OCI-LY7 (cell line): ENCODE data around the gene ZBED4. TPM values are rescaled to one million over a fixed set of nuclear protein-coding genes. Genes with fewer than 3 reads are reported as not detected.

Experiments used
- BruUV-seq: library from RNA; stranded (reverse); fragments of 400-500 nt; replicated peaks from 2 replicates; lab custom pipeline; 2021; lab: Mats Ljungman, UMichigan
- CTCF ChIA-PET: fragments of 300-600 bp; sonication (Branson Sonifier 250); formaldehyde crosslinking; loops from one replicate; lab custom pipeline; 2022; ENCODE audit warnings: antibody characterized with exemption; ENCODE audit not compliant: unreplicated experiment; lab: Charles Lee
- POLR2A ChIA-PET: fragments of 300-600 bp; sonication (Branson Sonifier 250); formaldehyde crosslinking; loops from one replicate; lab custom pipeline; 2022; ENCODE audit warnings: antibody characterized with exemption; lab: Charles Lee
- DNase-seq: peaks from one replicate; pipeline ENCODE4 v3.0.0-alpha.2; 2015; ENCODE audit warnings: low spot score
- H2AFZ ChIP-seq: fragments of 200-600 bp; sonication (generic), shearing (Covaris generic); 2 replicates; pipeline ENCODE4 v1.6.1; 2014; ENCODE audit warnings: mild to moderate bottlenecking, antibody characterized with exemption, low read length, moderate library complexity
- H3K27ac ChIP-seq: fragments of 200-600 bp; sonication (generic); 2 replicates; pipeline ENCODE4 v1.5.1; 2014; ENCODE audit warnings: mixed run types, low read depth, mild to moderate bottlenecking, moderate library complexity, low read length, inconsistent platforms; ENCODE audit not compliant: poor library complexity, severe bottlenecking
- H3K36me3 ChIP-seq: fragments of 200-600 bp; sonication (generic); 2 replicates; pipeline ENCODE4 v1.6.1; 2014; ENCODE audit warnings: mild to moderate bottlenecking, antibody characterized with exemption, low read length, moderate library complexity, mixed read lengths; ENCODE audit not compliant: insufficient read depth
- H3K4me1 ChIP-seq: fragments of 200-600 bp; sonication (generic); 2 replicates; pipeline ENCODE4 v1.5.1; 2014; ENCODE audit warnings: mild to moderate bottlenecking, low read length; ENCODE audit not compliant: insufficient read depth, poor library complexity, severe bottlenecking
- H3K4me2 ChIP-seq: fragments of 200-600 bp; sonication (generic); 2 replicates; pipeline ENCODE4 v1.6.1; 2014; ENCODE audit warnings: mild to moderate bottlenecking, low read length
- H3K4me3 ChIP-seq: fragments of 200-600 bp; sonication (generic); 2 replicates; pipeline ENCODE4 v1.5.1; 2014; ENCODE audit warnings: mild to moderate bottlenecking, low read depth, low read length; ENCODE audit not compliant: poor library complexity, severe bottlenecking
- H3K79me2 ChIP-seq: fragments of 200-600 bp; sonication (generic); 2 replicates; pipeline ENCODE4 v1.6.1; 2016; ENCODE audit warnings: low read depth, mild to moderate bottlenecking, low read length, moderate library complexity, mixed read lengths; ENCODE audit not compliant: insufficient read depth
- H3K9me2 ChIP-seq: fragments of 200-600 bp; sonication (generic); 2 replicates; pipeline ENCODE4 v1.6.1; 2016; ENCODE audit warnings: mild to moderate bottlenecking, low read length, mixed read lengths; ENCODE audit not compliant: insufficient read depth
- H3K9me3 ChIP-seq: fragments of 200-600 bp; sonication (generic); 2 replicates; pipeline ENCODE4 v1.6.1; 2014; ENCODE audit warnings: mild to moderate bottlenecking, mixed run types, low read length, mixed read lengths
- H4K20me1 ChIP-seq: fragments of 200-600 bp; sonication (generic); 2 replicates; pipeline ENCODE4 v1.6.1; 2014; ENCODE audit warnings: mild to moderate bottlenecking, antibody characterized with exemption, low read length, moderate library complexity, mixed read lengths; ENCODE audit not compliant: insufficient read depth
- EZH2phosphoT487 ChIP-seq: fragments of 200-600 bp; sonication (generic); IDR thresholded peaks from 2 replicates; pipeline ENCODE4 v1.6.1; 2018; ENCODE audit warnings: low read depth, borderline replicate concordance, mild to moderate bottlenecking, mixed run types, antibody characterized with exemption, low read length, moderate library complexity, mixed read lengths
- intact Hi-C: fragments of 100-400 bp; cut with micrococcal nuclease; formaldehyde crosslinking; loops from one replicate; pipeline ENCODE4 v1.10.0; 2022; ENCODE audit not compliant: unreplicated experiment
- total RNA-seq, 2 experiments: library from RNA; depleted of rRNA in 1 of 2; stranded (reverse); fragments of >200 nt in 1 of 2; shearing (Covaris generic) in 1 of 2; gene quantifications; 2 replicates each; pipeline ENCODE4 v1.2.3, GENCODE V29; 2014 to 2022
- TF ChIP-seq, protein P1 (sequence below): fragments of 200-600 bp; sonication (generic); conservative IDR thresholded peaks from 2 replicates; pipeline ENCODE4 v1.5.1; 2014; ENCODE audit warnings: mild to moderate bottlenecking, antibody characterized with exemption, low read length, moderate library complexity, mixed read lengths

Gene ZBED4
- total RNA-seq, 2 experiments from 2014 or later = 30.4 to 31.6 TPM

DNA sequence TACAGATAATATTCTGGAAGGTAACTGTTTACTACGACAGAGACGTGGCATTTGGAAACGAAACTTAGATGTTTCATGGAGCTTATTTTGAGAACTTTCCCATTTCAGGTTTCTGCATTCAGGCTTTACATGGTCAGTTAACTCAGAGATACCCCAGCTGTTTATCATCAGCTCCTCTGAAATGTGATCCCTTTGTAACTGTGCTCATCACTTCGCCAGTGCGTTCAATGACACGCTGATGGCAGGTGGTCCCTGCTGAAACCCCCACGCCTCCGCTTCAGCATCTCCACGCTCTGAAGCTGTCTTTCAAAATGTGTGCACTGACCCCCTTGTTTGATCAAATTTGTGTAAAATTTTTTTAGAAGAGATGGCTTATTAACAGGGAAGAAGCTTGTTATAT is 34.1 kb downstream of the ZBED4 start:
- H3K4me3 ChIP-seq = no peak overlapping the region
- no peak overlapping the region for H3K27ac ChIP-seq
- no peak for TF ChIP-seq EZH2phosphoT487
- TF ChIP-seq, protein P1, sequence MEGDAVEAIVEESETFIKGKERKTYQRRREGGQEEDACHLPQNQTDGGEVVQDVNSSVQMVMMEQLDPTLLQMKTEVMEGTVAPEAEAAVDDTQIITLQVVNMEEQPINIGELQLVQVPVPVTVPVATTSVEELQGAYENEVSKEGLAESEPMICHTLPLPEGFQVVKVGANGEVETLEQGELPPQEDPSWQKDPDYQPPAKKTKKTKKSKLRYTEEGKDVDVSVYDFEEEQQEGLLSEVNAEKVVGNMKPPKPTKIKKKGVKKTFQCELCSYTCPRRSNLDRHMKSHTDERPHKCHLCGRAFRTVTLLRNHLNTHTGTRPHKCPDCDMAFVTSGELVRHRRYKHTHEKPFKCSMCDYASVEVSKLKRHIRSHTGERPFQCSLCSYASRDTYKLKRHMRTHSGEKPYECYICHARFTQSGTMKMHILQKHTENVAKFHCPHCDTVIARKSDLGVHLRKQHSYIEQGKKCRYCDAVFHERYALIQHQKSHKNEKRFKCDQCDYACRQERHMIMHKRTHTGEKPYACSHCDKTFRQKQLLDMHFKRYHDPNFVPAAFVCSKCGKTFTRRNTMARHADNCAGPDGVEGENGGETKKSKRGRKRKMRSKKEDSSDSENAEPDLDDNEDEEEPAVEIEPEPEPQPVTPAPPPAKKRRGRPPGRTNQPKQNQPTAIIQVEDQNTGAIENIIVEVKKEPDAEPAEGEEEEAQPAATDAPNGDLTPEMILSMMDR = no peak
- DNase-seq = no peak
- POLR2A ChIA-PET = no interaction called here
- H3K4me2 ChIP-seq = no peak overlapping the region
- H3K9me3 ChIP-seq = peaks cover 9% of the 10 kb centered on the region; the same call in 1 of the 2 replicates
- peaks cover 91% of the 10 kb centered on the region for H3K36me3 ChIP-seq
- H3K4me1 ChIP-seq = no peaks in the 10 kb centered on the region
- BruUV-seq = TSS peak; percentile 21
- CTCF ChIA-PET = no interaction called here
- H3K79me2 ChIP-seq = peaks cover 2% of the 10 kb centered on the region; the same call in 1 of the 2 replicates
- no peaks in the 10 kb centered on the region for H3K9me2 ChIP-seq
- no peaks in the 10 kb centered on the region for H4K20me1 ChIP-seq
- H2AFZ ChIP-seq = no peak overlapping the region
- intact Hi-C loops = no loop called here

DNA sequence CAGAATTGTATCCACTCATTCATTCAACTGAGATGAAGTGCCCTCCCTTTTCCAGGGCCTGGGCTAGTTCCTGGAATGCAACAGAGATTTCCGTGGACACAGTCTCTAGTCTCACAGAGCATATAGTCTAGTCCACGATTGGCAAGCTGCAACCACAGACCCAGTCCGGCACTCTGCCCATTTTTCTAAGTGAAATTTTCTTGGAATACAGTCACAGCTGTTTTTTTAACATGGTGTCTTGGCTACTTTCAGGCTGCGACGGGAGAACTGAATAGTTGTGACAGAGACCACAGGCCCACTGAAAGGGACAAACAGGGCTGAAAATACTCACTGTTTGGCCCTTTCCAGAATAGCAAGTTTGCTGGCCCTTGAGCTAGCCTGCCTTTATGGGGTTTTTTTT is 35.4 kb downstream of the ZBED4 start:
- H3K36me3 ChIP-seq = peaks cover 79% of the 10 kb centered on the region
- DNase-seq = no peak
- no peaks in the 10 kb centered on the region for H3K9me2 ChIP-seq
- peaks cover 9% of the 10 kb centered on the region; the same call in 1 of the 2 replicates for H3K9me3 ChIP-seq
- CTCF ChIA-PET = no interaction called here
- H4K20me1 ChIP-seq = no peaks in the 10 kb centered on the region
- H3K4me3 ChIP-seq = no peak overlapping the region
- TF ChIP-seq EZH2phosphoT487 = no peak
- TF ChIP-seq, protein P1 = no peak
- H2AFZ ChIP-seq = no peak overlapping the region
- H3K79me2 ChIP-seq = no peaks in the 10 kb centered on the region
- H3K4me2 ChIP-seq = no peak overlapping the region
- H3K4me1 ChIP-seq = no peaks in the 10 kb centered on the region
- POLR2A ChIA-PET = no interaction called here
- intact Hi-C loops = no loop called here
- BruUV-seq = no TSS peak
- no peak overlapping the region for H3K27ac ChIP-seq

DNA sequence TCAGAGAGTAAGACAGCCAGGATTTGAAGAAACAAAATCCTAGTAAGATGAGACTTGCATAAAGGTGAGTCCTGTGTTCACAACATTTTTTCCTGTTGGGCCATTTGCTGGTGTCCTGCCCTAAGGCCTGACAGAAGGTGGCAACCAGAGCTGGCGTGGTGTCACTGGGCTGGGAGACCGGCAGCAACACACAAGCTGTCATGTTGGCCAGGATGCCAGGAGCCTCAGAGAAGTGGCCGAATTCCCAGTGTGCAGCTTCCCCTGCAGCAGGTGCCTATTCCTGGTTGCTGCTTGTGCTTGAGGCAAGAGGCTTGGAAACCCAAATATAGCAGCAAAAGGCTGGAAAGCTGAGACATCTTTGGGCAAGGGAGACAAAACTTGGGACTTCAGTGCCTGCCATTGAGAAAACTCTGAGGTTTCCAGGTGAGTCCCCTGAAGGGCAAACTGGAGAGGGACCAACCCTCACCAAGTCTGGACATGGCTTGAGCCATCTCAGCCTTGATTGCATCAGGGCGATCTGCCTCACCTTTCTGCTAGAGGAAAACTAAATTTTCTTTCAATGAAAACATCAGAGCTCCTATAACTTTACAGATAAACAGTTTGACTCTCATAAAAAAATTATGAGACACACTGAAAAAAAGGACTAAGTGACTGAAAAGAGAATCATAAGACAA is 38.7 kb downstream of the ZBED4 start:
- Histone ChIP-seq H3K4me3 (no peak overlapping the region), H3K9me3 (peaks cover 9% of the 10 kb centered on the region; the same call in 1 of the 2 replicates), H3K79me2 (no peaks in the 10 kb centered on the region), H3K4me2 (no peak overlapping the region), H2AFZ (no peak overlapping the region), H3K4me1 (no peaks in the 10 kb centered on the region), H4K20me1 (no peaks in the 10 kb centered on the region), H3K9me2 (no peaks in the 10 kb centered on the region), H3K27ac (no peak overlapping the region), H3K36me3 (peaks cover 48% of the 10 kb centered on the region)
- no peak for TF ChIP-seq EZH2phosphoT487
- TF ChIP-seq, protein P1 = no peak
- intact Hi-C loops = no loop called here
- POLR2A ChIA-PET = interaction anchor here (0.7 kb wide), 2 partner anchors 18 to 95 kb away, joined by 5 read pairs; no protein-coding TSS in a partner anchor
- CTCF ChIA-PET = no interaction called here
- DNase-seq = no peak
- no TSS peak for BruUV-seq
